Ovary (tissue), 3 donors: ENCODE results near the gene ITGB7.

Experiments used
- CTCF ChIP-seq, 3 donors: fragments of 450-650 bp in 2 of 3; fragments of 200-600 bp in 1 of 3; IDR thresholded peaks; one replicate each; pipeline versions ENCODE4 v1.5.1 to v1.8.0; 2016 to 2022; ENCODE audit warnings: antibody characterized with exemption in 3 of 3, mild to moderate bottlenecking in 1 of 3
- EP300 ChIP-seq: sonication (generic); formaldehyde crosslinking; IDR thresholded peaks from one replicate; pipeline ENCODE4 v1.6.1; 2017; ENCODE audit warnings: antibody characterized with exemption
- donor health status: DM: no; HTN: no; CAD: no.

DNA sequence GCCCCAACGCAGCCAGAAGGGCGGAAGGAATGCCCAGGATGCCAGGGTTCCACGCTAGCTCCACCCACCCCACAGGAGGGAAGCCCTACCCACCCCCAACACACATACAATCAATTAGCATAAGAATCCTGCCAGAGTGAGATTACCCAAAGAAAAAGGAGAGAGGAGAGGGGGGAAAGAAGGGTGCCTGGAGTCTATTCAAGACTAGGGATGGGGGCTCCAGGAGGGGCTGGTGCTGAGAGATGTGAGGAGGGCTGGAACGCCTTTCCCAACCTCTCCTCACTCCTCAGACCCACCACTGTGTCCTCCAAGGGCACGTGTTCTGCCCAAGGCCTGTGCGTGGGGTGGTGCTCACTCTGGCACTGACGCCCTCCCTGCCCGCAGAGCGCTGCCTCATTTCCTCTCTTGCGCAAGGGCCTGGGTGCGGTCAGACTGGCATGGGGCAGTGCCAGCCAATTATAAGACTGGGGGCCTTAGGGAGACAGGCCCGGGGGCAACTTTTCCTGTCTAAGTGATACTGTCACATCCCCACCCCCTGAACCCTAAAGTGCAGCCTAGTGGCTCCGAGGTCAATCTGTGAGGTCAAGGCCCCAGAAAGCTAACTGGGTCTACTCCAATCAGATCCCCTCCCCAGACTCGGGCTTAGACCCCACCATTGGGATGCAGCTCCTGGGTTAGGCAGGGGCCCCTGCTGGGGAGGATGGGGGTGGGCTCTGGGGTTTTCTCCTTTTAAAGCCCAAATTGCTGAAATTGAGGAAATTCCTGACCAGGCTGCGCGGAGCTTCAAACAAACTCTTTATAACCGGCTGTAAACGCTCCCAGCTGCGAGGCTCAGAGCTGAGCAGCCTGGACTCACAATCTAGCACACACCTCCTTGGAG, 10.2 kb upstream of the ITGB7 start:
- no peak for TF ChIP-seq CTCF (IDR thresholded peaks at IDR 0.05)
- no peak for TF ChIP-seq EP300
